HEK293 (cell line): ENCODE data around the gene COL1A2.

Experiments
- CTCF ChIA-PET: fragments of 350-600 bp; formaldehyde crosslinking; extraction: SDS; loops from one replicate; lab custom pipeline; 2021; ENCODE audit warnings: antibody characterized with exemption; lab: Yijun Ruan, JAX
- POLR2A ChIA-PET: fragments of 300-600 bp; formaldehyde crosslinking; extraction: SDS; loops from one replicate; lab custom pipeline; 2020; ENCODE audit warnings: antibody characterized with exemption, inconsistent platforms; lab: Yijun Ruan, JAX
- H3K27ac ChIP-seq: fragments of 200-500 bp; sonication (Bioruptor generic); 2 replicates; pipeline ENCODE4 v1.5.1; 2014; ENCODE audit warnings: low read depth, low read length, control low read depth, inconsistent platforms; ENCODE audit errors: extremely low read depth
- H3K36me3 ChIP-seq, 2 experiments: fragments of 200-500 bp in 1 of 2; sonication (Bioruptor generic) in 1 of 2; 1 replicate in 1 of 2; 2 replicates in 1 of 2; pipeline ENCODE4 v1.5.1; 2014 to 2017; ENCODE audit warnings: inconsistent platforms in 2 of 2, low read length in 2 of 2; ENCODE audit not compliant: control insufficient read depth in 2 of 2, insufficient read depth in 1 of 2
- H3K4me1 ChIP-seq: fragments of 200-500 bp; sonication (Bioruptor generic); 2 replicates; pipeline ENCODE4 v1.5.1; 2014; ENCODE audit warnings: mild to moderate bottlenecking, low read length, inconsistent platforms; ENCODE audit not compliant: control insufficient read depth, insufficient read depth
- H3K4me3 ChIP-seq: 2 replicates; pipeline ENCODE4 v1.5.1; 2011; ENCODE audit warnings: low read depth, mild to moderate bottlenecking, control low read depth, low read length, moderate library complexity
- H3K9me3 ChIP-seq: fragments of 200-500 bp; sonication (Bioruptor generic); 2 replicates; pipeline ENCODE4 v1.5.1; 2014; ENCODE audit warnings: low read depth, low read length, inconsistent platforms; ENCODE audit not compliant: control insufficient read depth, insufficient read depth
- ZBTB17 ChIP-seq: fragments of 450-650 bp; formaldehyde crosslinking; IDR thresholded peaks from 2 replicates; pipeline ENCODE4 v1.5.1; 2016; ENCODE audit warnings: missing biosample characterization, missing genetic modification characterization
- ZIC2 ChIP-seq: fragments of 450-650 bp; formaldehyde crosslinking; IDR thresholded peaks from 2 replicates; pipeline ENCODE4 v1.5.1; 2016; ENCODE audit warnings: missing biosample characterization, missing genetic modification characterization
- ZNF138 ChIP-seq: fragments of 450-650 bp; formaldehyde crosslinking; IDR thresholded peaks from 2 replicates; pipeline ENCODE4 v1.5.1; 2016; ENCODE audit warnings: missing biosample characterization, missing genetic modification characterization, borderline replicate concordance
- ZNF214 ChIP-seq: fragments of 450-650 bp; formaldehyde crosslinking; IDR thresholded peaks from 2 replicates; pipeline ENCODE4 v1.5.1; 2017; ENCODE audit warnings: missing biosample characterization, mild to moderate bottlenecking, missing genetic modification characterization, borderline replicate concordance
- ZNF292 ChIP-seq: fragments of 450-650 bp; formaldehyde crosslinking; IDR thresholded peaks from 2 replicates; pipeline ENCODE4 v1.5.1; 2016; ENCODE audit warnings: low read depth, missing biosample characterization, missing genetic modification characterization, borderline replicate concordance
- ZNF302 ChIP-seq: fragments of 450-650 bp; formaldehyde crosslinking; IDR thresholded peaks from 2 replicates; pipeline ENCODE4 v1.5.1; 2016; ENCODE audit warnings: missing biosample characterization, missing genetic modification characterization, low read depth
- ZNF37A ChIP-seq: fragments of 450-650 bp; IDR thresholded peaks from 2 replicates; pipeline ENCODE4 v1.5.1; 2018; ENCODE audit warnings: missing biosample characterization, missing genetic modification characterization
- ZNF394 ChIP-seq: fragments of 450-650 bp; formaldehyde crosslinking; IDR thresholded peaks from 2 replicates; pipeline ENCODE4 v1.5.1; 2016; ENCODE audit warnings: missing biosample characterization, missing genetic modification characterization, mild to moderate bottlenecking, moderate library complexity, borderline replicate concordance
- ZNF473 ChIP-seq: fragments of 450-650 bp; formaldehyde crosslinking; IDR thresholded peaks from 2 replicates; pipeline ENCODE4 v1.5.1; 2017; ENCODE audit warnings: missing biosample characterization, missing genetic modification characterization
- ZNF530 ChIP-seq: fragments of 450-650 bp; formaldehyde crosslinking; IDR thresholded peaks from 2 replicates; pipeline ENCODE4 v1.5.1; 2016; ENCODE audit warnings: low read depth, missing biosample characterization, missing genetic modification characterization
- ZNF555 ChIP-seq: fragments of 450-650 bp; formaldehyde crosslinking; conservative IDR thresholded peaks from 2 replicates; pipeline ENCODE4 v1.5.1; 2017; ENCODE audit warnings: missing biosample characterization, mild to moderate bottlenecking, missing genetic modification characterization, inconsistent platforms
- ZNF585B ChIP-seq: fragments of 450-650 bp; formaldehyde crosslinking; IDR thresholded peaks from 2 replicates; pipeline ENCODE4 v1.5.1; 2016; ENCODE audit warnings: missing biosample characterization, missing genetic modification characterization
- ZNF624 ChIP-seq: fragments of 450-650 bp; formaldehyde crosslinking; IDR thresholded peaks from 2 replicates; pipeline ENCODE4 v1.5.1; 2017; ENCODE audit warnings: missing biosample characterization, missing genetic modification characterization
- ZNF692 ChIP-seq: fragments of 450-650 bp; formaldehyde crosslinking; IDR thresholded peaks from 2 replicates; pipeline ENCODE4 v1.5.1; 2016; ENCODE audit warnings: missing biosample characterization, missing genetic modification characterization
- ZNF843 ChIP-seq: fragments of 450-650 bp; formaldehyde crosslinking; IDR thresholded peaks from 2 replicates; pipeline ENCODE4 v1.5.1; 2016; ENCODE audit warnings: missing biosample characterization, missing genetic modification characterization
- TF ChIP-seq, protein P1 (sequence below): fragments of 450-650 bp; IDR thresholded peaks from 2 replicates; pipeline ENCODE4 v1.5.1; 2018; ENCODE audit warnings: missing biosample characterization, mild to moderate bottlenecking, missing genetic modification characterization
- TF ChIP-seq, protein P2 (sequence below): fragments of 450-650 bp; formaldehyde crosslinking; IDR thresholded peaks from 2 replicates; pipeline ENCODE4 v1.5.1; 2016; ENCODE audit warnings: missing biosample characterization, missing genetic modification characterization, borderline replicate concordance
- TF ChIP-seq, protein P3 (sequence below): fragments of 450-650 bp; formaldehyde crosslinking; IDR thresholded peaks from 2 replicates; pipeline ENCODE4 v1.5.1; 2016; ENCODE audit warnings: missing biosample characterization, missing genetic modification characterization, low read depth

COL1A2 gene

GRCh38 chr7:94391726-94392392, 2.8 kb upstream of the COL1A2 start:
- Histone ChIP-seq H3K9me3 (no peaks in the 10 kb centered on the region), H3K4me3 (no peak overlapping the region), H3K4me1 (no peaks in the 10 kb centered on the region), H3K36me3 (no peaks in the 10 kb centered on the region), H3K27ac (no peak overlapping the region)
- TF ChIP-seq, protein P1, sequence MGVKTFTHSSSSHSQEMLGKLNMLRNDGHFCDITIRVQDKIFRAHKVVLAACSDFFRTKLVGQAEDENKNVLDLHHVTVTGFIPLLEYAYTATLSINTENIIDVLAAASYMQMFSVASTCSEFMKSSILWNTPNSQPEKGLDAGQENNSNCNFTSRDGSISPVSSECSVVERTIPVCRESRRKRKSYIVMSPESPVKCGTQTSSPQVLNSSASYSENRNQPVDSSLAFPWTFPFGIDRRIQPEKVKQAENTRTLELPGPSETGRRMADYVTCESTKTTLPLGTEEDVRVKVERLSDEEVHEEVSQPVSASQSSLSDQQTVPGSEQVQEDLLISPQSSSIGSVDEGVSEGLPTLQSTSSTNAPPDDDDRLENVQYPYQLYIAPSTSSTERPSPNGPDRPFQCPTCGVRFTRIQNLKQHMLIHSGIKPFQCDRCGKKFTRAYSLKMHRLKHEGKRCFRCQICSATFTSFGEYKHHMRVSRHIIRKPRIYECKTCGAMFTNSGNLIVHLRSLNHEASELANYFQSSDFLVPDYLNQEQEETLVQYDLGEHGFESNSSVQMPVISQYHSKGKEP (tag by site-specific recombination): no peak
- TF ChIP-seq ZNF138 (no peak), ZIC2 (tag by site-specific recombination) (no peak), ZNF302 (tag by site-specific recombination) (no peak), ZNF394 (tag by site-specific recombination) (no peak), ZBTB17 (tag by site-specific recombination) (no peak), ZNF473 (tag by site-specific recombination) (no peak), ZNF292 (no peak), ZNF843 (tag by site-specific recombination) (no peak), ZNF37A (tag by site-specific recombination) (no peak), ZNF530 (tag by site-specific recombination) (no peak), ZNF692 (tag by site-specific recombination) (no peak), ZNF555 (no peak), ZNF585B (tag by site-specific recombination) (no peak), ZNF214 (tag by site-specific recombination) (no peak), ZNF624 (no peak)
- TF ChIP-seq, protein P2, sequence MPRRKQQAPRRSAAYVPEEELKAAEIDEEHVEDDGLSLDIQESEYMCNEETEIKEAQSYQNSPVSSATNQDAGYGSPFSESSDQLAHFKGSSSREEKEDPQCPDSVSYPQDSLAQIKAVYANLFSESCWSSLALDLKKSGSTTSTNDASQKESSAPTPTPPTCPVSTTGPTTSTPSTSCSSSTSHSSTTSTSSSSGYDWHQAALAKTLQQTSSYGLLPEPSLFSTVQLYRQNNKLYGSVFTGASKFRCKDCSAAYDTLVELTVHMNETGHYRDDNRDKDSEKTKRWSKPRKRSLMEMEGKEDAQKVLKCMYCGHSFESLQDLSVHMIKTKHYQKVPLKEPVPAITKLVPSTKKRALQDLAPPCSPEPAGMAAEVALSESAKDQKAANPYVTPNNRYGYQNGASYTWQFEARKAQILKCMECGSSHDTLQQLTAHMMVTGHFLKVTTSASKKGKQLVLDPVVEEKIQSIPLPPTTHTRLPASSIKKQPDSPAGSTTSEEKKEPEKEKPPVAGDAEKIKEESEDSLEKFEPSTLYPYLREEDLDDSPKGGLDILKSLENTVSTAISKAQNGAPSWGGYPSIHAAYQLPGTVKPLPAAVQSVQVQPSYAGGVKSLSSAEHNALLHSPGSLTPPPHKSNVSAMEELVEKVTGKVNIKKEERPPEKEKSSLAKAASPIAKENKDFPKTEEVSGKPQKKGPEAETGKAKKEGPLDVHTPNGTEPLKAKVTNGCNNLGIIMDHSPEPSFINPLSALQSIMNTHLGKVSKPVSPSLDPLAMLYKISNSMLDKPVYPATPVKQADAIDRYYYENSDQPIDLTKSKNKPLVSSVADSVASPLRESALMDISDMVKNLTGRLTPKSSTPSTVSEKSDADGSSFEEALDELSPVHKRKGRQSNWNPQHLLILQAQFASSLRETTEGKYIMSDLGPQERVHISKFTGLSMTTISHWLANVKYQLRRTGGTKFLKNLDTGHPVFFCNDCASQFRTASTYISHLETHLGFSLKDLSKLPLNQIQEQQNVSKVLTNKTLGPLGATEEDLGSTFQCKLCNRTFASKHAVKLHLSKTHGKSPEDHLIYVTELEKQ (tag by site-specific recombination): no peak
- TF ChIP-seq, protein P3, sequence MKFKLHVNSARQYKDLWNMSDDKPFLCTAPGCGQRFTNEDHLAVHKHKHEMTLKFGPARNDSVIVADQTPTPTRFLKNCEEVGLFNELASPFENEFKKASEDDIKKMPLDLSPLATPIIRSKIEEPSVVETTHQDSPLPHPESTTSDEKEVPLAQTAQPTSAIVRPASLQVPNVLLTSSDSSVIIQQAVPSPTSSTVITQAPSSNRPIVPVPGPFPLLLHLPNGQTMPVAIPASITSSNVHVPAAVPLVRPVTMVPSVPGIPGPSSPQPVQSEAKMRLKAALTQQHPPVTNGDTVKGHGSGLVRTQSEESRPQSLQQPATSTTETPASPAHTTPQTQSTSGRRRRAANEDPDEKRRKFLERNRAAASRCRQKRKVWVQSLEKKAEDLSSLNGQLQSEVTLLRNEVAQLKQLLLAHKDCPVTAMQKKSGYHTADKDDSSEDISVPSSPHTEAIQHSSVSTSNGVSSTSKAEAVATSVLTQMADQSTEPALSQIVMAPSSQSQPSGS: no peak
- CTCF ChIA-PET: interaction anchor here (1.2 kb wide), 1 partner anchor 103 kb away, joined by 4 read pairs; no protein-coding TSS in a partner anchor
- POLR2A ChIA-PET: no interaction called here
